Natural killer cell (primary cell): ENCODE data around the gene RAD23A. TPM values are rescaled to one million over a fixed set of nuclear protein-coding genes. Genes with fewer than 3 reads are reported as not detected.
"Not testable (repeated sequence)": the region's sequence is repeated elsewhere in the genome, so short reads cannot be mapped to it uniquely, and the experiment has no call there.

ENCODE experiments used
- ATAC-seq, 3 donors: fragments of 150-1000 bp in 2 of 3; fragments of 200-7000 bp in 1 of 3; cut with Tn5 transposase; 1 replicate in 1 of 3; 2 replicates in 2 of 3; pipeline ENCODE4 v1.10.0; 2021; ENCODE audit warnings: mild to moderate bottlenecking in 2 of 3, moderate library complexity in 2 of 3
- DNase-seq, 2 donors: peaks; one replicate each; pipeline versions ENCODE4 v3.0.0 to v3.0.0-alpha.2; 2013 to 2021; ENCODE audit warnings: mixed read lengths in 1 of 2
- H3K27ac ChIP-seq: one replicate; pipeline ENCODE4 v1.5.1; 2013; ENCODE audit warnings: mild to moderate bottlenecking, low read length
- H3K27me3 ChIP-seq: one replicate; pipeline ENCODE4 v1.6.1; 2013; ENCODE audit warnings: low read length; ENCODE audit not compliant: control insufficient read depth, insufficient read depth
- H3K36me3 ChIP-seq: one replicate; pipeline ENCODE4 v1.6.1; 2013; ENCODE audit warnings: low read length; ENCODE audit not compliant: control insufficient read depth, insufficient read depth
- H3K4me1 ChIP-seq: one replicate; pipeline ENCODE4 v1.6.1; 2013; ENCODE audit warnings: low read length; ENCODE audit not compliant: control insufficient read depth, insufficient read depth
- H3K4me3 ChIP-seq: one replicate; pipeline ENCODE4 v1.5.1; 2013; ENCODE audit warnings: low read length
- H3K9me3 ChIP-seq: one replicate; pipeline ENCODE4 v1.6.1; 2013; ENCODE audit warnings: low read length; ENCODE audit not compliant: control insufficient read depth, insufficient read depth
- H3K27ac Mint-ChIP-seq, 2 donors: one replicate each; pipeline ENCODE4 v1.8.0; 2022; ENCODE audit warnings: mild to moderate bottlenecking in 2 of 2, mixed read lengths in 2 of 2, moderate library complexity in 1 of 2
- H3K27me3 Mint-ChIP-seq, 2 donors: one replicate each; pipeline ENCODE4 v1.8.0; 2022; ENCODE audit warnings: low read depth in 2 of 2, mixed read lengths in 2 of 2
- H3K36me3 Mint-ChIP-seq: one replicate; pipeline ENCODE4 v1.8.0; 2022; ENCODE audit warnings: mixed read lengths
- H3K4me1 Mint-ChIP-seq, 2 donors: one replicate each; pipeline ENCODE4 v1.8.0; 2022; ENCODE audit warnings: mixed read lengths in 2 of 2
- H3K4me3 Mint-ChIP-seq: one replicate; pipeline ENCODE4 v1.8.0; 2022; ENCODE audit warnings: mild to moderate bottlenecking, moderate library complexity, mixed read lengths
- H3K9me3 Mint-ChIP-seq, 2 donors: one replicate each; pipeline ENCODE4 v1.8.0; 2022; ENCODE audit warnings: mixed read lengths in 2 of 2
- CTCF ChIP-seq: fragments of 200-600 bp; IDR thresholded peaks from one replicate; pipeline ENCODE4 v1.8.0; 2022; ENCODE audit warnings: antibody characterized with exemption
- WGBS: methylation state at CpG from one replicate; pipeline ENCODE4 v1.1.7; 2013; ENCODE audit warnings: missing lambda C conversion rate; ENCODE audit not compliant: insufficient coverage; 5-methylcytosine and 5-hydroxymethylcytosine counted together
- intact Hi-C: fragments of 100-400 bp; cut with micrococcal nuclease; formaldehyde crosslinking; loops from one replicate; pipeline ENCODE4 v1.14.2; 2022
- total RNA-seq, 4 donors: library from RNA; stranded (reverse); fragments of 120-200 nt in 1 of 4; gene quantifications; one replicate each; pipeline versions ENCODE4 v1.2.3 to v1.2.4, GENCODE V29; 2013 to 2022

Gene RAD23A
- total RNA-seq, 3 donors from 2014 or later (not counting 1 experiment from before 2014, with no cell fraction given): 79.2 to 81.2 (median 80.3) TPM

GRCh38 chr19:12956446-12957388 is 11.1 kb downstream of the RAD23A start, which contains the start of gene GADD45GIP1:
Gene GADD45GIP1 (minus strand): TSS chr19:12957223. CDS start chr19:12957212, 11 bp downstream.
- peaks cover 23 to 29% of the 10 kb centered on the region in 2 donors for H3K4me1 Mint-ChIP-seq
- no peak for TF ChIP-seq CTCF
- ATAC-seq (peak; percentile 98 to 99 (median 98)), DNase-seq (peak; percentile 74 to 88)
- H3K36me3 Mint-ChIP-seq: no peaks in the 10 kb centered on the region
- H3K4me3 ChIP-seq: peak within 1 kb of the TSS; percentile 59
- H3K27me3 Mint-ChIP-seq: no peaks in the 10 kb centered on the region
- H3K4me1 ChIP-seq: peaks cover 17% of the 10 kb centered on the region
- peaks cover 25% of the 10 kb centered on the region for H3K36me3 ChIP-seq
- H3K9me3 ChIP-seq: no peaks in the 10 kb centered on the region
- H3K4me3 Mint-ChIP-seq: peak within 1 kb of the TSS; percentile 87
- intact Hi-C loops: no loop called here
- 6% methylated on average over 80 of the region's 84 CpGs for WGBS
- no peaks in the 10 kb centered on the region for H3K27me3 ChIP-seq
- H3K27ac ChIP-seq: peak within 1 kb of the TSS; percentile 86
- H3K9me3 Mint-ChIP-seq: no peaks in the 10 kb centered on the region
- H3K27ac Mint-ChIP-seq: peak within 1 kb of the TSS; percentile 66 to 82

- H3K9me3 Mint-ChIP-seq, H3K27me3 Mint-ChIP-seq, intact Hi-C loops, DNase-seq, H3K9me3 ChIP-seq, H3K36me3 Mint-ChIP-seq, H3K27me3 ChIP-seq: not testable (repeated sequence)
- H3K36me3 ChIP-seq: peaks cover 18% of the 10 kb centered on the region
- H3K4me3 ChIP-seq: peak overlapping the region; percentile 59
- H3K4me1 ChIP-seq: peaks cover 17% of the 10 kb centered on the region
- Mint-ChIP-seq H3K4me3 (peak overlapping the region; percentile 87), H3K27ac (peak overlapping the region; percentile 66 to 82), H3K4me1 (peaks cover 23 to 29% of the 10 kb centered on the region in 2 donors)
- WGBS: 19% methylated on average over 21 of the region's 31 CpGs
- peak; percentile 15 to 20 (median 18) for ATAC-seq
- H3K27ac ChIP-seq: peak overlapping the region; percentile 86
Observed at GRCh38 chr19:12957389-12957952, 11.8 kb downstream of the RAD23A start.

- H3K36me3 Mint-ChIP-seq: no peaks in the 10 kb centered on the region
Observed at GRCh38 chr19:12959481-12959880, 13.8 kb downstream of the RAD23A start.

More at GRCh38 chr19:12959481-12959880, 13.8 kb downstream of the RAD23A start:
- no peak for DNase-seq
- Mint-ChIP-seq H3K9me3 (no peaks in the 10 kb centered on the region), H3K4me3 (no peak overlapping the region), H3K4me1 (peaks cover 18 to 21% of the 10 kb centered on the region in 2 donors), H3K27ac (no peak overlapping the region), H3K27me3 (peaks cover 0 to 2% of the 10 kb centered on the region in 2 donors)
- WGBS: 69% methylated on average over 6 of the region's 6 CpGs
- no peak for ATAC-seq
- Histone ChIP-seq H3K4me3 (no peak overlapping the region), H3K9me3 (no peaks in the 10 kb centered on the region), H3K27ac (no peak overlapping the region), H3K27me3 (no peaks in the 10 kb centered on the region), H3K36me3 (no peaks in the 10 kb centered on the region), H3K4me1 (peaks cover 17% of the 10 kb centered on the region)
- no peak for TF ChIP-seq CTCF
- intact Hi-C loops: no loop called here
